Right atrium auricular region (tissue), 2 donors: ENCODE data around the gene SCGB1A1. TPM values are rescaled to one million over a fixed set of nuclear protein-coding genes. Genes with fewer than 3 reads are reported as not detected.
A peak's percentile ranks its signal among the peaks of the same experiment; 100 is the strongest.

Experiments
- DNase-seq: peaks from one replicate; pipeline ENCODE4 v3.0.0-alpha.2; 2019; ENCODE audit warnings: low spot score
- H3K27ac ChIP-seq, 2 donors: fragments of 200-600 bp; sonication (generic); 1 replicate in 1 of 2; 2 replicates in 1 of 2; pipeline ENCODE4 v1.5.1; 2016 to 2019
- H3K27me3 ChIP-seq, 2 donors: fragments of 200-600 bp; sonication (generic); one replicate each; pipeline versions ENCODE4 v1.5.1 to v1.6.0; 2017 to 2019
- H3K36me3 ChIP-seq: fragments of 200-600 bp; sonication (generic); one replicate; pipeline ENCODE4 v1.5.1; 2016
- H3K4me1 ChIP-seq, 2 donors: fragments of 200-600 bp; sonication (generic); one replicate each; pipeline versions ENCODE4 v1.5.1 to v1.6.0; 2017 to 2019
- H3K4me3 ChIP-seq, 2 donors: fragments of 200-600 bp; sonication (generic); 1 replicate in 1 of 2; 2 replicates in 1 of 2; pipeline ENCODE4 v1.5.1; 2017 to 2019; ENCODE audit warnings: mild to moderate bottlenecking in 1 of 2, moderate library complexity in 1 of 2
- H3K9me3 ChIP-seq, 2 donors: fragments of 200-600 bp; sonication (generic); one replicate each; pipeline ENCODE4 v1.5.1; 2019
- total RNA-seq, 2 donors: library from RNA; depleted of rRNA; stranded (reverse); fragments of >200 nt; gene quantifications; one replicate each; pipeline ENCODE4 v1.1.0, GENCODE V29; 2016
- TF ChIP-seq, protein P1 (sequence below), 2 donors: fragments of 200-600 bp; sonication (generic); IDR thresholded peaks; one replicate each; pipeline ENCODE4 v1.5.1; 2019; ENCODE audit warnings: antibody characterized with exemption in 2 of 2

The SCGB1A1 gene
- total RNA-seq, 2 donors from 2014 or later: not detected

DNA sequence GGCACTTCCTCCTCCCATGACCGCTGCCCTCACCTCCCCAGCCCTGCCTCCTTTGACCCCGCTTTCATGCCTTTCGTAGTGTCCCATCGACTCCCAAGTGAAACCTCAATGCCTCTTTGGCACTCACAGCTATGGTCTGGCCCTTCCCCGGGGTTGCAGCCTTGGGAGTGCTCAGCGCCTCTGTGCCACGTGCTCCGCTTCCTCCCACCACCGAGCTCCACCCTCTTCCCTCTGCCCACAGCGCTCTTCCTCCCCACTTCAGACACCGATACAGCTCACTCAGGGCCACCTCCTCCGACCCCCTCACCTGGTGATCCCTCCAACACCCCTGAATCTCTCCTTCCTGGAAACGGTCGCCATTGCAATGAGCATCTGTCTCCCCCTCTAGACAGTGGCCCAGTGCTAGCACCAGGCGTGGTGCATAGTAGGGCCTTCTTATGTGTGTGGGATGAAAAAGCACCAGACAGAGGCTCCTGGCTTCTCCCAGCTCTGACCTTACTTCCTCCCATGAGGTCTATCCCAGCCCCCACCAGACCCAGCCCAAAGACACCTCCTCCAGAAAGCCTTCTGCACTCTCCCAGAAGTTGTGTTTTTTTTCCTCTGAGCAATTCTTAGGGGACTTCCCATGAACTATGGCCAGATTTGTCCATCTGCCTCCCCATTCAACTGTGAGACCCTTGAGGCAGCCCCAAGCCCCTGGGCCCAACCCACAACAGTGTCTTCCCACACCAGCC, 16.4 kb upstream of the SCGB1A1 start:
- Histone ChIP-seq H3K4me3 (peak overlapping the region in 1 of 2 donors; percentile 4), H3K27me3 (no peaks in the 10 kb centered on the region), H3K36me3 (no peaks in the 10 kb centered on the region), H3K4me1 (peaks cover 0 to 55% of the 10 kb centered on the region in 2 donors), H3K27ac (peak overlapping the region; percentile 69 to 72), H3K9me3 (no peaks in the 10 kb centered on the region)
- peak; percentile 80 for DNase-seq
- TF ChIP-seq, protein P1, sequence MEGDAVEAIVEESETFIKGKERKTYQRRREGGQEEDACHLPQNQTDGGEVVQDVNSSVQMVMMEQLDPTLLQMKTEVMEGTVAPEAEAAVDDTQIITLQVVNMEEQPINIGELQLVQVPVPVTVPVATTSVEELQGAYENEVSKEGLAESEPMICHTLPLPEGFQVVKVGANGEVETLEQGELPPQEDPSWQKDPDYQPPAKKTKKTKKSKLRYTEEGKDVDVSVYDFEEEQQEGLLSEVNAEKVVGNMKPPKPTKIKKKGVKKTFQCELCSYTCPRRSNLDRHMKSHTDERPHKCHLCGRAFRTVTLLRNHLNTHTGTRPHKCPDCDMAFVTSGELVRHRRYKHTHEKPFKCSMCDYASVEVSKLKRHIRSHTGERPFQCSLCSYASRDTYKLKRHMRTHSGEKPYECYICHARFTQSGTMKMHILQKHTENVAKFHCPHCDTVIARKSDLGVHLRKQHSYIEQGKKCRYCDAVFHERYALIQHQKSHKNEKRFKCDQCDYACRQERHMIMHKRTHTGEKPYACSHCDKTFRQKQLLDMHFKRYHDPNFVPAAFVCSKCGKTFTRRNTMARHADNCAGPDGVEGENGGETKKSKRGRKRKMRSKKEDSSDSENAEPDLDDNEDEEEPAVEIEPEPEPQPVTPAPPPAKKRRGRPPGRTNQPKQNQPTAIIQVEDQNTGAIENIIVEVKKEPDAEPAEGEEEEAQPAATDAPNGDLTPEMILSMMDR (IDR thresholded peaks at IDR 0.05): no peak

DNA sequence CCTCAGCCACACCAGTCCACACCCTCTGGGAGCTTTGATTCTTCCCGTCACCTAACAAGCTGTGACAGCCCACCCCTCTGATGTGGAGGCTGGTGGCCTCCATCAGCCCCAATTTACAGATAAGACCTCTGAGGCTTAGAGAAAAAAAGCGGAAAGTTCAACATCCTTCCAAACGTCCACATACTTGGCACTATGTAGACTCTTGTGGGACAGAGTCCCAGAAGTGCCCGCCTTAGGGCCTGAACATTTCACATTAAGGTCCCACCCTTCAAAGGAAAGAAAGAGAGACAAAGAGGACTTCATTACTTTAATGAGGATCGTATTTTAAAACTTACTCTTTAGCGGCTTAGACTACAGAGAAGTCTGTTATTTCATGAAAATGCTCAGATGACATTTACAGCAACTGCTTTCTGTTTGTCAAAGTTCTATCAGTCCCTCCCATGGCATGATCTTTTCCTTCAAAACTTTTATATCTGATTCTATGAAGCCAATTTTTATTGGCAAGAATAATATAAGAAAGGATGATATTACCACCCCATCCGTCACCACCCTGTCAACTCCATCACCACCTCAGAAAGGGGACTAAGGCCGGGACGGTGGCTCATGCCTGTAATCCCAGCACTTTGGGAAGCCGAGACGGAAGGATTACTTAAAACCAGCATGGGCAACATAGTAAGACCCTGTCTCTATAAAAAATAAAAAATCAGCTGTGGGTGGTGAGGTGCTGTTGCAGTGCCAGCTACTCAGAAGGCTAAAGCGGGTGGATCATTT, 15.7 kb upstream of the SCGB1A1 start:
- Histone ChIP-seq H3K36me3 (no peaks in the 10 kb centered on the region), H3K4me3 (no peak overlapping the region), H3K27ac (peak overlapping the region in 1 of 2 donors; percentile 69), H3K9me3 (no peaks in the 10 kb centered on the region), H3K4me1 (peaks cover 0 to 48% of the 10 kb centered on the region in 2 donors), H3K27me3 (no peaks in the 10 kb centered on the region)
- DNase-seq: no peak
- TF ChIP-seq, protein P1 (IDR thresholded peaks at IDR 0.05): no peak

DNA sequence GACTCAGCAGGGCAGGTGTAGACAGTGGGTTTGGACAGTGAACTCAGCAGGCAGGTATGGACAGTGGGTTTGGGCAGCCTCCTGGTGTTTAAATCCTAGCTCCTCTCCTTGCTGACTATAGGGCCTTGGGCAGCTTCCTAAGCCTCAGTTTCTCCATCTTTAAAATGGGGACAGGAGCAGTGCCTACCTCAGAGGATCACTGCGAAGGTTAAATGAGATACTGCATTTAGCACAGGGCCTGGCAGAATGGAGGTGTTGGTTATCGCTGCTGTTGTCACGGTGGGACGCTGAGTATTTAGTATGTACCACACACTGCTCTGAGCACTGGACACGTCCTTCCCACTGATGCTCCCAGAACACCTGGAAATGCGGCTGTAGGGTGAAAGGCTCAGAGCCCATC, 14.4 kb upstream of the SCGB1A1 start:
- H3K27me3 ChIP-seq: no peaks in the 10 kb centered on the region
- no peaks in the 10 kb centered on the region for H3K9me3 ChIP-seq
- H3K4me1 ChIP-seq: peaks cover 0 to 35% of the 10 kb centered on the region in 2 donors
- no peaks in the 10 kb centered on the region for H3K36me3 ChIP-seq
- TF ChIP-seq, protein P1 (IDR thresholded peaks at IDR 0.05): no peak
- DNase-seq: no peak
- no peak overlapping the region for H3K27ac ChIP-seq
- H3K4me3 ChIP-seq: no peak overlapping the region

DNA sequence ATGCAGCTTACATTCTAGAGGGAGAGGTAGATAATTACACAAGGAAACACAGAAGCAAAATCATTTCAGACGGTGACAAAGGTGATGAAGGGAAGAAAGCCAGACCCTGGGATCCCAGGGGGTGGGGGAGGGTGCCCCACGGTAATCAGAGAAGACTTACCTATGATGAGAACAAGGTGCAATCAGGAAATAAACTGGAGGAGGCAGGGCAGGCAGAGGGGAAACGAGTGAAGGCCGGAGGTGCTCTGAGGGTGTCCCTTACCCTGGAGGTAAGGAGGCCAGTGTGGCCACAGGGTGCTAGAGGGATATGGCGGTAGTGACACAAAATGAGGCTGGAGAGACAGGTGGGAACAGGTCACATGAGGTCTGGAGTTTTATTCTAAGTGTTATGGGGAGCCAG, 13.9 kb upstream of the SCGB1A1 start:
- no peak overlapping the region for H3K4me3 ChIP-seq
- H3K27ac ChIP-seq: no peak overlapping the region
- no peaks in the 10 kb centered on the region for H3K36me3 ChIP-seq
- DNase-seq: no peak
- peaks cover 0 to 30% of the 10 kb centered on the region in 2 donors for H3K4me1 ChIP-seq
- no peaks in the 10 kb centered on the region for H3K9me3 ChIP-seq
- TF ChIP-seq, protein P1 (IDR thresholded peaks at IDR 0.05): no peak
- no peaks in the 10 kb centered on the region for H3K27me3 ChIP-seq

DNA sequence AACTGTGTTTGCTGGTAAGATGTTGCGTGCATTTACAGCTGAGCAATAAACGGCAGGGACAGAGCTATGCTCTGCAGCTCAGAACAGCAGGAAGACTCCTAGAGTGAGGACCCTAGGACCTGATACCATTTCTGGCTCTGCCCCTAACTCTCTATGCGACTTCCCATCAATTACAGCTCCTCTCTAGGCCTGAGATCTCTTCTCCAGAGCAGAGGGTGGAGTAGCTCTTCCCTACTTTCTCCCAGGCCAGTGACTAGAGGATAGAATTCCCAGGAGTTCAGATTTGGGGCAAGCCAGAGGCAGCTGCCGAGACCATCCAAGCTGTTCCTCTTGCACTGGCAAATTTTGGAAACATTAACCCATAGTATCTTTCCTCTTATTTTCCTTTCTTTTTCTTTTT, 12.8 kb upstream of the SCGB1A1 start:
- no peaks in the 10 kb centered on the region for H3K27me3 ChIP-seq
- H3K27ac ChIP-seq: no peak overlapping the region
- H3K36me3 ChIP-seq: no peaks in the 10 kb centered on the region
- DNase-seq: no peak
- H3K4me1 ChIP-seq: peaks cover 0 to 19% of the 10 kb centered on the region in 2 donors
- H3K9me3 ChIP-seq: no peaks in the 10 kb centered on the region
- TF ChIP-seq, protein P1 (IDR thresholded peaks at IDR 0.05): no peak
- no peak overlapping the region for H3K4me3 ChIP-seq
